GM19463 (cell line): Measurements from ENCODE around the gene B3GALNT1.
A peak's percentile ranks its signal among the peaks of the same experiment; 100 is the strongest.

Experiments used
- ATAC-seq: cut with Tn5 transposase; IDR thresholded peaks from one replicate; pipeline ENCODE4 v1.9.1; 2021; ENCODE audit warnings: mild to moderate bottlenecking, moderate library complexity; ENCODE audit not compliant: unreplicated experiment

The B3GALNT1 gene

GRCh38 chr3:161082063-161082462 lies 23.1 kb downstream of the B3GALNT1 start:
- peak; percentile 24 for ATAC-seq

- peak; percentile 95 for ATAC-seq
These were observed 23.5 kb downstream of the B3GALNT1 start for GRCh38 chr3:161081633-161082032.

- ATAC-seq, result no peak
These were observed 32.0 kb downstream of the B3GALNT1 start for GRCh38 chr3:161073181-161073580.

DNA sequence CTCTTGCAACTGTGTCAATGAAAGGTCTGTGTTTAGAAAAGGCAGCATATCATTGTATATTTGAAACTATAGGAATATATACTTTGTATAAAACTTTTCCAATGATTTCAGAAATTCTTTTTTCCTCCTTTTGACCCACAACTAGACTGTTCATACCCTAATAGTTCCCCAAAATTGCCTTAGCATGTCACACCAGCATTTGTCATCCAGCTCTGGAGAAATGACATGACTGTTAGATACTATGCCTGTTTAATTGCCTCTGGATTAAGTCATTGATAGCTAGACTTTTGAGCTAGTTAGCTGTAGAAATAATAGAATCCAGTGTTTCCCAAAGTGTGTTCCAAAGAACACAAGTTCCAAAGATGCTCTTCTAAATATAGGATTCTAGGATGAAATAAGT lies 32.4 kb downstream of the B3GALNT1 start:
- no peak for ATAC-seq

GRCh38 chr3:161072211-161072621 lies 32.9 kb downstream of the B3GALNT1 start:
- no peak for ATAC-seq

DNA sequence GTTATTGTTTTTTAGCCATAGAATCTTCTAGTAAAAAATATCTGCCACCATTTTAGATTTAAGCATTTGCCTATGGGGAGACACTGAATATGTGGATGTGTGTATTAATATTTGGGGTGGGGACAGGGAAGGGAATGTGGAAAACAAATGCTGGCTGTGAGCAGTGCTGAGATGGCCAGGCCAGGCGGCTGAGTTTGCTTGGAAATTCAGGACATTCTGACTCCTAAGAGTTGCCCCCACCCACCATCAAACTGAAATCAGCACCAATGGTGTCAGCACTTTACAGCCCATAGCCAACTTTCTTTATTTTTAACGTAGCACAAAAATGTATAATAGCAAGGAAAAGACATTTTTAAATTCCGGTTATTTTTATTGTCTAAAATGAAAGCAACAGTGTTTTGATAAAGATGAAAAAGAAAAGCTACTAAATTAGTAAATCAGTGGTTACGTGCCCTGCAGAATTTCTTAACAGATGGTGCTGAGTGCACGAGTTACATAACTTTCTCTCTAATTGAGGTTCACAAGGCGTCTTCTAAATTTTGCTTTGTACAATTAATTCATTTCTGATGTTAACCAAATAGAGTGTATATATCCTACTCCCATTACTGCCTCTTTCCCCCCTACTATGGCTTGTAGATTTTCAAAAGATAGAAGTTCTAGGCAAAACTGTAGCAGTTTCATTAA lies 34.0 kb downstream of the B3GALNT1 start:
- no peak for ATAC-seq

- ATAC-seq, result no peak
These were observed 34.8 kb downstream of the B3GALNT1 start for GRCh38 chr3:161070252-161070930.

DNA sequence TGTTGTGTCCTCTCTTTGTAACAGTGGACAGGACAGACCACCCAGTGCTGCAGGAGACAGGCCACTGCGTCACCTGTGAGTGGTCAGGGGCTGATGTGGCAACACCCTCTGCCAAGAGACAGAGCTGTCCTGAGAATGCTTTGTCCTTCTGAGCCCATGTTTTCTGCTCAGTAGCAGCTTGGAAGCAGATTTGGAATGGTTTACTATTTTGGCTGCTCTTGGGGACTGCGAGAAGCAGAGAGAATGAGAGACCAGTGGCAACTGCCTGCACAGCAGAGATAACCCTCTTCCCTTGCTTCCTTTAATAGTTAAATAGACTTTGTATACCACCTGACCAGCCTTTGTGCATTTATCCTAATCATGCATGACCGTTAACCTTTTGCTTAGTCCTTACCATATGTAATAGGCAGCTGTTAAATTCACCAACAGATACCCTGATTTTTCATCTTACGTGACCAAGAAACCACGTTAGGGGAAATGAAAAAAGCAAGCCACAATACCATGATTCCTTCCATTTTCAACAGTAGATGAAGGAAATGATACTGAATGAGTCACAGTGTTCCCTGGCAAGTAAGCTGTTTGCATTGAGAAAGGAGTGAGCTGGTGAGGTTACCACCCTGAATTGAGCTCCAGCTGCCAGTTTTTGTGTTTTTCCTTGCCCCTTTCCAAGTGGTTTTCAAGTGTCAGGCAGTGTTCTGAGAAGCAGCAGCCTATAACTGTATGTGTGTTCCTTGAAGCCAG lies 35.5 kb downstream of the B3GALNT1 start:
- peak; percentile 90 for ATAC-seq

GRCh38 chr3:161067335-161067734 lies 37.8 kb downstream of the B3GALNT1 start:
- ATAC-seq, result peak; percentile 20

DNA sequence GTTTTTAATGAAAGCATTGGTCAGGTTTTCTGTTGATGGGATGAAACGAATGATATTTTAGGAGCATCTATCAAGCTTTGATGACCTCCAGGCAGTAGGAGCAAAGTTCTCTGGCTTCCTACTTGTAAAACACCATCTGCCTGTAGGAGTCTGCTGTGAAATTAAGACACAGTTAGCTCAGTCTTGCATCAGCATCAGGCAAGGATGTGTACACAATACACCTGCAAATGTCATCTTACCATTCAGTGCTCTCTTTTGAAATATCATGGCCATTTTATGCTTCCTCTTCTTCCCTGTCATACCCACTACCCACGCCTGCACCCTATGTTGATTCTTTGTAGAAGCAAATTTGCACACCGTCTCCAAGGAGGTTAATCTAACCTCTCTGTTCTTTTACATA lies 38.2 kb downstream of the B3GALNT1 start:
- no peak for ATAC-seq

- ATAC-seq, result no peak
These were observed 40.7 kb downstream of the B3GALNT1 start for GRCh38 chr3:161064413-161064812.

DNA sequence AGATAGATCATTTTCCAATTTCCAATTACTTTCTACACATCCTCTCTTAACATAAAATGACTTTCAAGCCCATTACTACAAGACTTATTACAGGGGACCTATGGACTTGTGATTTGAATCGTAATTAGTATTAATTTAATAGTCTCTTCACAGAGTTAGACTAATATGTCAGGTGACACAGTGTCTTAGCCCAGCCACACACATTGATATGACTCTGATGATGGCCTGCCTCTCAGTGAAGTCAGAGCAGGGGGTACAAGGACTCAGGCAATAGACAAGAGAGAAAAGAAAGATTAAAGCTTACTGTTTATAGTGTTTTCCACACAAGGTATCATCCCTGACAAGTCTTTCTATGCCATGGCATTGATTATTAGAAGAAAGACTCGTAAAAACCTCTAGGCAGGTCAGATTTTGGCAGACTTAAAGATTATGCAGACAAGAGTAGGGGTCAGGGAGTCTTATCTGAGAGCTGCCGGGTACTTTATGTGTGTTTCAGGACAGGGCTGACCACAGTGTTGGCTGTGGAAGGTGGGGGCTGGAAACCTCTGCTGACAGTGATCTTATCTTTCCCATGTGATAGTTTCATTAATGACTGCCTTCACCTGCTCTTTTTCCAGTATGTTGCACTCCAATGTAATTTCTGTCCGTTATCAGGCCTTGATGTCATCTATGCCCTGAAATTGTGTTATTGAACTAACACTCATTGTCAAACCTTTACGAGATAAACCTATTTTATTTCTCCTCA lies 50.1 kb downstream of the B3GALNT1 start:
- no peak for ATAC-seq

GRCh38 chr3:161051856-161052255 lies 53.3 kb downstream of the B3GALNT1 start:
- no peak for ATAC-seq

DNA sequence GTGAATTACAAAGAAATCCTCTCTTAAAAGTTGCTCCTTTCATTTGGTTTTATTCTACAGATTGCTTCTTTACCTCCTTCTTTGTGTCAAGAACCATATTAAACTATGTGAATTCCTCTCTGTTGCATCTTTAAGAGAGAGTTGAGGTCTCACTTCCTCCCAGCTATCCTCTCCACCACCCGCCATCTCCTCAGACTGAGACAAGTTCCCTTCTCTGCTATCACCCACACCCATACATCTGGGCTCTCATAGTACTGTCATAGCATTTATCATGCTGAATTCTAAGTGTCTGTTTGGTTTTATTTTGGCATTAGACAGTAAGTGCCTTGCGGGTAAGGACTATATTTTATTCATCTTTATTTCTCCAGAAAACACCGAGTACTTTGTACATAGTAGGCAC lies 54.2 kb downstream of the B3GALNT1 start:
- ATAC-seq, result no peak

DNA sequence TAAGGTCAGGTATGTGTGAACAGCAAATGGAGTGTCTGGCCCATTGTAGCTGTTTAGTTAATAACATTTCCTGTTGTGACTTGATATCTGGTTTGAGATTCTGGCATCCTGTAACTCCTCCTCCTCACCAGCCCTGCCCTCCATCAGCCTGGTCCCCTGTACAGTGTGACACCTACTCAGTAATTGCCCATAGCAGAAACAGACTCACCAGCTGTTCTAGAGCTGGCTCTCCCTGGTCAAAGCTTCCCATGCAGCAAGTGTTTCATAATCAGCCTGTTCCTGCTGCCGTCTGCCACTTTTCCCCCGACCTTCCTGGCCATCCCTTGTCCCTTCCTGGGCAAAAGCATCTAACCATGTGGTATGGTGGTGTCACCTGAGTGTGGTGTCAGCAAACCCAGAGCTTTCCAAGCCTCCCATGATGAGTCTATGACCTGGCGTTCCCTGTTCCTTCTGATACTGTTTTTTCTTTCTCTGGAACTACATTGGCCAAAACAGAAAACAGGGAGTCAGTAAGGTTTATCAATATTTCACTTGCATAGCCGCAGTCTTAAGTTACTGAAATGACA lies 55.4 kb downstream of the B3GALNT1 start:
- ATAC-seq, result no peak

GRCh38 chr3:161043336-161044035 lies 61.7 kb downstream of the B3GALNT1 start:
- ATAC-seq, result peak; percentile 73

DNA sequence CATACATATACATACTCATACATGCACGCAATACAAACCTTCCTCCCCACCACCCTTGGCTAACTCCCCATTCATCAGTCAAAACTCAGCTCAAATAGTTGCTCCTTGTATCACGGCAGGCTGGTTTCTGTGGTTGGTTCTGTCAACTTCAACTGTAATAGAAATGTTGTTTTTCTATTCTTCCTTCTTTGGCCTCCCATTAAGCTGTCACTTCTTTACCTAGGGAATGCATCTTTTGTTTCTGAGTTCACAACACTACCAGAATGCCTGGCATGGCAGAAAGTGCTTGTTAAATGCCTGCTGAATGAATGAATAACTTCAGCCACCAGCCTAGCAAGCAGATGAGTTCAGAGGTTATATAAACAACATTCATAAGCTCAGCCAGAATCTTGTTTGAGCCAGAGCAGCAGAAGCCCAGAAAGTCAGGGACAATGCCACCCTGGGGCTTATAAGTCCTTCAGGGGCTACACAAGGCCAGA lies 63.1 kb downstream of the B3GALNT1 start:
- peak; percentile 47 for ATAC-seq

DNA sequence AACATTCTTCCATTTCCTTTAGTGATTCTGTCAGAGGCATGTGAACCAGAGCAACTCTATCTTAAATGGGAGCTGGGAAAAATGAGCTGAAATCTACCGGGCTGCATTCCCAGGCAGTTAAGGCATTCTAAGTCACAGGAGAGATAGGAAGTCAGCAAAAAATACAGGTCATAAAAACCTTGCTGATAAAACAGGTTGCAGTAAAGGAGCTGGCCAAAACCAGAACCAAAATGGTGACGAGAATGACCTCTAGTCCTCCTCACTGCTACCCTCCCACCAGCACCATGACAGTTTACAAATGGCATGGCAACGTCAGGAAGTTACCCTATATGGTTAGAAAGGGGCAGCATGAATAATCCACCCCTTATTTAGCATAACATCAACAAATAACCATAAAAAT lies 66.4 kb downstream of the B3GALNT1 start:
- no peak for ATAC-seq

DNA sequence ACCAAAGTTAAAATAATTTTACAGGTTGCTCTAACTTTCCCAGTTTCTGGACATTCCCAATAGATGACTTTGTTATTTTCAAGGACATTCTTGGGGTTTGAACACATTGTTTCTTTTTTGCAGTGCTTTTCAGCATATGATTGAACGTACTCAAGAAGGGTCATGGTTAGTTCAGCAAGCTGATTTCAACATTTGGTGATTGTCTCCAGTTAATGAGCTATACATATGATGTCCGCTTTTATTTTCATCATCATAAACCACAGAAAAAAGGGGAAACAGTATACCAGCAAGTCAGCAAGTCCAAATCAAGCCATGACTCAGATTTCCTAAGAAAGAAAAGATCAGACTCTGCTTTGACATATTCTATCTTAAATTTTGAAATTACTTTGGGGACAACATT lies 69.4 kb downstream of the B3GALNT1 start:
- ATAC-seq, result no peak

DNA sequence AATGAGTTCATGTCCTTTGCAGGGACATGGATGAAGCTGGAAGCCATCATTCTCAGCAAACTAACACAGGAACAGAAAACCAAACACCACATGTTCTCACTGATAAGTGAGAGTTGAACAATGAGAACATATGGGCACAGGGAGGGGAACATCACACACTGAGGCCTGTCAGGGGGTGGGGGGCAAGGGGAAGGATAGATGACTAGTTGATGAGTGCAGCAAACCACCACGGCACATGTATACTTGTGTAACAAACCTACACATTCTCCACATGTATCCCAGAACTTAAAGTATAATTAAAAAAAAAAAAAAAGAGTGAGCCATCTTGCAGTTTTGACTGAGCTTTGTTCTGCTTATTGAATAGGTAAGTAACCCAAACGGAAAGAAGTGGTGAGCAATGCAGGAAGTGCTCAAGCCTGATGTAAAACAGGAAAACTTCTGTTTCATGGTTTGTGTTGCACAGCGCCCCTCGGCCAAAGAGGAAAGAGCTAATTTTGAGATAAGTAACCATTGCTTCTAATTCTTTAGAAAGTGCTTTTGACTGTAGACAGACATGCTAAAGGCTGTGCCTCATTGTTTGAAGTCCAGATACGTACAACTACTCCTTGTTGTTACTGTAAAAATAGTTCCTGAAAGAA lies 70.1 kb downstream of the B3GALNT1 start:
- peak; percentile 64 for ATAC-seq
